HepG2 (cell line): Measurements from ENCODE around the gene AMIGO2. TPM values are rescaled to one million over a fixed set of nuclear protein-coding genes. Genes with fewer than 3 reads are reported as not detected.

Experiments used
- ATAC-seq: fragments of 200-7000 bp; cut with Tn5 transposase; 3 replicates; pipeline ENCODE4 v1.9.1; 2020; ENCODE audit warnings: mild to moderate bottlenecking, moderate library complexity
- BruUV-seq: library from RNA; stranded (reverse); fragments of 400-500 nt; replicated peaks from 2 replicates; lab custom pipeline; 2021; lab: Mats Ljungman, UMichigan
- CTCF ChIA-PET: fragments of 300-600 bp; formaldehyde crosslinking; extraction: SDS; loops from one replicate; lab custom pipeline; 2021; ENCODE audit warnings: low total read pairs, inconsistent platforms, low intra/inter-chr PET ratio; lab: Yijun Ruan, JAX
- POLR2A ChIA-PET: fragments of 350-600 bp; sonication (Branson Sonifier 250); formaldehyde crosslinking; loops from one replicate; lab custom pipeline; 2020; ENCODE audit warnings: antibody characterized with exemption, inconsistent platforms; lab: Yijun Ruan, JAX
- DNase-seq: peaks from one replicate; pipeline ENCODE4 v3.0.0-alpha.2; 2015; ENCODE audit warnings: low spot score
- FAIRE-seq: peaks from 3 replicates; lab custom pipeline; 2011; peaks lifted over from hg19 to GRCh38; lab: Jason Lieb, UNC
- H2AFZ ChIP-seq: one replicate; pipeline ENCODE4 v1.6.1; 2011; ENCODE audit warnings: low read length, inconsistent platforms
- H3K27ac ChIP-seq: fragments of 300-600 bp; 3 replicates; pipeline ENCODE4 v1.8.0; 2011; ENCODE audit warnings: mixed run types, mild to moderate bottlenecking, mixed read lengths, low read length, inconsistent platforms; ENCODE audit not compliant: insufficient read depth; ENCODE audit errors: extremely low read length
- H3K27me3 ChIP-seq, 2 experiments: fragments of 200-600 bp in 1 of 2; 2 replicates in 1 of 2; 3 replicates in 1 of 2; pipeline versions ENCODE4 v1.6.0 to v1.8.0; 2011; ENCODE audit warnings: low read length in 2 of 2, mild to moderate bottlenecking in 2 of 2, moderate library complexity in 2 of 2, inconsistent platforms in 1 of 2; ENCODE audit not compliant: insufficient read depth in 2 of 2, control insufficient read depth in 1 of 2
- H3K36me3 ChIP-seq, 2 experiments: fragments of 200-600 bp in 1 of 2; replicated peaks in 1 of 2; 2 replicates in 1 of 2; 3 replicates in 1 of 2; pipeline versions ENCODE4 v1.5.1 to v1.8.0; 2011; ENCODE audit warnings: low read length in 2 of 2, inconsistent platforms in 1 of 2; ENCODE audit not compliant: insufficient read depth in 2 of 2, control insufficient read depth in 1 of 2
- H3K4me1 ChIP-seq: 2 replicates; pipeline ENCODE4 v1.5.1; 2012; ENCODE audit warnings: low read length, inconsistent platforms; ENCODE audit not compliant: insufficient read depth
- H3K4me2 ChIP-seq: 2 replicates; pipeline ENCODE4 v1.6.0; 2011; ENCODE audit warnings: low read depth, low read length, inconsistent platforms
- H3K4me3 ChIP-seq, 3 experiments: fragments of 200-600 bp in 1 of 3; sonication (generic), shearing (Covaris generic) in 1 of 3; replicated peaks in 1 of 3; 2 replicates each; pipeline ENCODE4 v1.5.1; 2011 to 2016; ENCODE audit warnings: low read length in 3 of 3, inconsistent platforms in 2 of 3, low read depth in 2 of 3, mild to moderate bottlenecking in 2 of 3, control low read depth in 1 of 3, mixed read lengths in 1 of 3; ENCODE audit not compliant: insufficient read depth in 1 of 3
- H3K79me2 ChIP-seq: one replicate; pipeline ENCODE4 v1.6.1; 2011; ENCODE audit warnings: low read length, inconsistent platforms; ENCODE audit not compliant: insufficient read depth
- H3K9ac ChIP-seq: 2 replicates; pipeline ENCODE4 v1.6.0; 2011; ENCODE audit warnings: mild to moderate bottlenecking, low read depth, low read length, inconsistent platforms; ENCODE audit not compliant: insufficient read depth
- H3K9me3 ChIP-seq: 2 replicates; pipeline ENCODE4 v1.5.1; 2012; ENCODE audit warnings: mild to moderate bottlenecking, low read length
- H4K20me1 ChIP-seq: 2 replicates; pipeline ENCODE4 v1.6.0; 2011; ENCODE audit warnings: inconsistent platforms, mild to moderate bottlenecking, low read length, moderate library complexity; ENCODE audit not compliant: insufficient read depth
- CBX1 ChIP-seq: IDR thresholded peaks from one replicate; pipeline ENCODE4 v1.6.1; 2016; ENCODE audit warnings: antibody characterized with exemption, low read depth
- FOXP4 ChIP-seq: sonication (generic); formaldehyde crosslinking; IDR thresholded peaks from 2 replicates; pipeline ENCODE4 v1.4.0; 2020; ENCODE audit warnings: missing genetic modification reagents
- FUBP1 ChIP-seq: sonication (generic); formaldehyde crosslinking; IDR thresholded peaks from 2 replicates; pipeline ENCODE4 v1.5.1; 2020; ENCODE audit warnings: missing genetic modification reagents, mild to moderate bottlenecking, borderline replicate concordance
- HOMEZ ChIP-seq: IDR thresholded peaks from 2 replicates; pipeline ENCODE4 v1.6.1; 2016; ENCODE audit warnings: low read depth
- IRX3 ChIP-seq: sonication (generic); formaldehyde crosslinking; IDR thresholded peaks from 2 replicates; pipeline ENCODE4 v1.8.1; 2023; ENCODE audit warnings: mild to moderate bottlenecking, low read depth, missing genetic modification reagents, borderline replicate concordance
- KAT8 ChIP-seq: IDR thresholded peaks from 2 replicates; pipeline ENCODE4 v1.6.1; 2016; ENCODE audit warnings: missing genetic modification reagents, missing compliant biosample characterization
- NR2C2 ChIP-seq: sonication (generic); formaldehyde crosslinking; IDR thresholded peaks from 2 replicates; pipeline ENCODE4 v1.4.0; 2020; ENCODE audit warnings: missing genetic modification reagents, mild to moderate bottlenecking, moderate library complexity, borderline replicate concordance
- TEAD2 ChIP-seq: sonication (generic); formaldehyde crosslinking; IDR thresholded peaks from 2 replicates; pipeline ENCODE4 v1.9.0; 2021; ENCODE audit warnings: missing genetic modification reagents
- ZBTB20 ChIP-seq: sonication (generic); formaldehyde crosslinking; IDR thresholded peaks from 2 replicates; pipeline ENCODE4 v1.8.1; 2023; ENCODE audit warnings: missing genetic modification reagents, low read depth, mild to moderate bottlenecking, borderline replicate concordance
- ZBTB25 ChIP-seq: IDR thresholded peaks from 2 replicates; pipeline ENCODE4 v1.6.1; 2018; ENCODE audit warnings: missing genetic modification reagents
- ZFP82 ChIP-seq: sonication (generic); formaldehyde crosslinking; IDR thresholded peaks from 2 replicates; pipeline ENCODE4 v1.5.1; 2020; ENCODE audit warnings: mild to moderate bottlenecking, missing genetic modification reagents, borderline replicate concordance
- ZNF225 ChIP-seq: sonication (generic); formaldehyde crosslinking; IDR thresholded peaks from 2 replicates; pipeline ENCODE4 v1.4.0; 2020; ENCODE audit warnings: mild to moderate bottlenecking, missing genetic modification reagents
- ZNF234 ChIP-seq: sonication (generic); formaldehyde crosslinking; conservative IDR thresholded peaks from 2 replicates; pipeline ENCODE4 v1.5.1; 2020; ENCODE audit warnings: mild to moderate bottlenecking, missing genetic modification reagents
- ZNF337 ChIP-seq: sonication (generic); formaldehyde crosslinking; IDR thresholded peaks from 2 replicates; pipeline ENCODE4 v1.5.1; 2020; ENCODE audit warnings: missing genetic modification reagents, low read depth, mild to moderate bottlenecking, borderline replicate concordance
- ZNF432 ChIP-seq: sonication (generic); formaldehyde crosslinking; IDR thresholded peaks from 2 replicates; pipeline ENCODE4 v1.5.0; 2020; ENCODE audit warnings: missing genetic modification reagents, mild to moderate bottlenecking, borderline replicate concordance
- ZNF460 ChIP-seq: sonication (generic); formaldehyde crosslinking; IDR thresholded peaks from 2 replicates; pipeline ENCODE4 v1.5.1; 2020; ENCODE audit warnings: missing genetic modification reagents, mild to moderate bottlenecking, borderline replicate concordance
- ZNF549 ChIP-seq: sonication (generic); formaldehyde crosslinking; IDR thresholded peaks from 2 replicates; pipeline ENCODE4 v1.5.0; 2020; ENCODE audit warnings: missing genetic modification reagents
- ZNF773 ChIP-seq: sonication (generic); formaldehyde crosslinking; IDR thresholded peaks from 2 replicates; pipeline ENCODE4 v1.4.0; 2020; ENCODE audit warnings: missing genetic modification reagents, borderline replicate concordance
- ZZZ3 ChIP-seq: sonication (generic); formaldehyde crosslinking; IDR thresholded peaks from 2 replicates; pipeline ENCODE4 v1.4.0; 2020; ENCODE audit warnings: missing genetic modification reagents, mild to moderate bottlenecking, borderline replicate concordance
- WGBS: methylation state at CpG from one replicate; pipeline ENCODE4 v1.1.6; 2017; ENCODE audit warnings: low lambda C conversion rate; 5-methylcytosine and 5-hydroxymethylcytosine counted together
- in situ Hi-C: cut with HindIII; loops from 2 replicates; pipeline ENCODE4 v1.10.0; 2017; ENCODE audit warnings: low pct_unique_long_range_greater_than_20kb; ENCODE audit not compliant: extremely low pct_ligation_motif_present
- intact Hi-C: fragments of 100-400 bp; cut with micrococcal nuclease; formaldehyde crosslinking; loops from one replicate; pipeline ENCODE4 v1.10.0; 2022; ENCODE audit not compliant: unreplicated experiment
- polyA plus RNA-seq, 8 experiments: library from polyadenylated mRNA; depleted of rRNA in 3 of 8; stranded (reverse) in 7 of 8; unstranded in 1 of 8; fragments of >200 nt; fragmentation: Illumina TruSeq in 4 of 8; extraction: Trizol in 4 of 8; gene quantifications; 2 replicates each; pipeline versions ENCODE4 v1.2.1 to v1.2.3, GENCODE V29; 2011 to 2016; ENCODE audit warnings: low read depth in 4 of 8, missing spikeins in 1 of 8, mixed read lengths in 1 of 8; ENCODE audit not compliant: insufficient read depth in 1 of 8
- total RNA-seq, 5 experiments: library from RNA; depleted of rRNA; stranded (reverse); fragments of >200 nt; fragmentation: Illumina TruSeq; extraction: Trizol; gene quantifications; 2 replicates each; pipeline ENCODE4 v1.2.3, GENCODE V29; 2016; ENCODE audit warnings: low read depth in 1 of 5

AMIGO2 gene
- total and polyA plus RNA-seq, 2 of the 13 experiments (the other 11 are each of a cell fraction or from before 2014, with no cell fraction given): not detected

GRCh38 chr12:47099610-47100009 is 19.9 kb upstream of the AMIGO2 start:
- H3K79me2 ChIP-seq: no peaks in the 10 kb centered on the region
- no peaks in the 10 kb centered on the region for H4K20me1 ChIP-seq
- H3K4me2 ChIP-seq: no peak overlapping the region
- no peaks in the 10 kb centered on the region for H3K4me1 ChIP-seq
- intact Hi-C loops (no loop called here), in situ Hi-C loops (no loop called here)
- no peak overlapping the region for H2AFZ ChIP-seq
- no peak overlapping the region for H3K4me3 ChIP-seq
- H3K9me3 ChIP-seq: no peaks in the 10 kb centered on the region
- no TSS peak for BruUV-seq
- FAIRE-seq: no peak
- TF ChIP-seq ZNF773: no peak
- no peak for TF ChIP-seq ZBTB25 (CRISPR knock-in tag)
- no peak for TF ChIP-seq ZNF337 (CRISPR knock-in tag)
- TF ChIP-seq KAT8 (CRISPR knock-in tag): no peak
- no peak for TF ChIP-seq HOMEZ (CRISPR knock-in tag)
- TF ChIP-seq FOXP4 (CRISPR knock-in tag): no peak
- TF ChIP-seq IRX3 (CRISPR knock-in tag): no peak
- no peak for TF ChIP-seq ZFP82 (CRISPR knock-in tag)
- no peak for TF ChIP-seq ZNF432
- no peak for TF ChIP-seq ZZZ3
- no peak for TF ChIP-seq CBX1
- no peak for TF ChIP-seq ZNF225 (CRISPR knock-in tag)
- TF ChIP-seq FUBP1 (CRISPR knock-in tag): no peak
- no peak for TF ChIP-seq ZNF549 (CRISPR knock-in tag)
- no peak for TF ChIP-seq ZNF460
- no peak for TF ChIP-seq NR2C2
- no peak for TF ChIP-seq TEAD2 (CRISPR knock-in tag)
- TF ChIP-seq ZBTB20: no peak
- no peak for TF ChIP-seq ZNF234 (CRISPR knock-in tag)
- TF ChIP-seq, all 625 proteins: peak for 0
- CTCF ChIA-PET: no interaction called here
- Histone ChIP-seq H3K27ac (no peak overlapping the region), H3K9ac (no peak overlapping the region), H3K36me3 (no peaks in the 10 kb centered on the region), H3K27me3 (no peaks in the 10 kb centered on the region)
- POLR2A ChIA-PET: no interaction called here
- ATAC-seq (no peak), DNase-seq (no peak)
- 0% methylated on average over 2 of the region's 2 CpGs for WGBS
